ENCODE data around the gene ANGEL2. TPM values are rescaled to one million over a fixed set of nuclear protein-coding genes. Genes with fewer than 3 reads are reported as not detected.
A peak's percentile ranks its signal among the peaks of the same experiment; 100 is the strongest.
"Not testable (repeated sequence)": the region's sequence is repeated elsewhere in the genome, so short reads cannot be mapped to it uniquely, and the experiment has no call there.

ANGEL2 gene
- total RNA-seq, 4 donors from 2014 or later = 21.1 to 62.7 (median 46.7) TPM

- no peaks in the 10 kb centered on the region for H3K36me3 ChIP-seq
- TF ChIP-seq POLR2A (IDR thresholded peaks at IDR 0.05) = no peak
- no peak for TF ChIP-seq CTCF (IDR thresholded peaks at IDR 0.05)
- no peaks in the 10 kb centered on the region for H3K9me3 ChIP-seq
- H3K27me3 ChIP-seq = no peaks in the 10 kb centered on the region
- DNase-seq = no peak
- no peak overlapping the region for H3K4me3 ChIP-seq
- no peak overlapping the region for H3K27ac ChIP-seq
- no peaks in the 10 kb centered on the region for H3K4me1 ChIP-seq
These were observed 17.0 kb upstream of the ANGEL2 start for GRCh38 chr1:213032651-213033050.

GRCh38 chr1:213027024-213027423 is 11.4 kb upstream of the ANGEL2 start:
- not testable (repeated sequence) for H3K4me3 ChIP-seq, H3K4me1 ChIP-seq, H3K36me3 ChIP-seq, H3K9me3 ChIP-seq, H3K27me3 ChIP-seq, H3K27ac ChIP-seq, DNase-seq

- TF ChIP-seq CTCF (IDR thresholded peaks at IDR 0.05) (no peak), POLR2A (IDR thresholded peaks at IDR 0.05) (no peak)
- no peak overlapping the region for H3K27ac ChIP-seq
- no peak for DNase-seq
- no peaks in the 10 kb centered on the region for H3K9me3 ChIP-seq
- H3K36me3 ChIP-seq = no peaks in the 10 kb centered on the region
- H3K4me3 ChIP-seq = no peak overlapping the region
- H3K27me3 ChIP-seq = no peaks in the 10 kb centered on the region
- no peaks in the 10 kb centered on the region for H3K4me1 ChIP-seq
These were observed 4.3 kb upstream of the ANGEL2 start for GRCh38 chr1:213020016-213020415.

- Histone ChIP-seq H3K4me3 (no peak overlapping the region), H3K27me3 (no peaks in the 10 kb centered on the region), H3K4me1 (peaks cover 0 to 2% (median under 1%) of the 10 kb centered on the region in 4 donors), H3K36me3 (no peaks in the 10 kb centered on the region), H3K9me3 (no peaks in the 10 kb centered on the region), H3K27ac (no peak overlapping the region)
- no peak for TF ChIP-seq CTCF (IDR thresholded peaks at IDR 0.05)
- no peak for DNase-seq
These were observed 3.8 kb upstream of the ANGEL2 start for GRCh38 chr1:213019450-213019849.

GRCh38 chr1:213017447-213018273 is 2.0 kb upstream of the ANGEL2 start:
- TF ChIP-seq CTCF (IDR thresholded peaks at IDR 0.05) (no peak), POLR2A (IDR thresholded peaks at IDR 0.05) (no peak)
- Histone ChIP-seq H3K4me3 (no peak overlapping the region), H3K9me3 (no peaks in the 10 kb centered on the region), H3K27me3 (no peaks in the 10 kb centered on the region), H3K27ac (no peak overlapping the region), H3K4me1 (peaks cover 0 to 10% (median 2%) of the 10 kb centered on the region in 4 donors), H3K36me3 (no peaks in the 10 kb centered on the region)
- DNase-seq = no peak

- Histone ChIP-seq H3K36me3 (peaks cover 0 to 5% (median 0%) of the 10 kb centered on the region in 3 donors), H3K27me3 (no peaks in the 10 kb centered on the region), H3K27ac (peak overlapping the region; percentile 86 to 93 (median 88)), H3K9me3 (no peaks in the 10 kb centered on the region), H3K4me3 (peak overlapping the region; percentile 56 to 80 (median 77)), H3K4me1 (peaks cover 0 to 10% (median 2%) of the 10 kb centered on the region in 4 donors)
- TF ChIP-seq POLR2A (IDR thresholded peaks at IDR 0.05) (no peak), CTCF (IDR thresholded peaks at IDR 0.05) (no peak)
- no peak for DNase-seq
These were observed 1.0 kb downstream of the ANGEL2 start for GRCh38 chr1:213014642-213015041.
